Prostate gland (tissue), 2 donors: ENCODE measurements around the gene MYBBP1A. TPM values are rescaled to one million over a fixed set of nuclear protein-coding genes. Genes with fewer than 3 reads are reported as not detected.

Experiments used
- DNase-seq: peaks from one replicate; pipeline ENCODE4 v3.0.0-alpha.2; 2019; ENCODE audit warnings: low spot score
- H3K27ac ChIP-seq, 2 donors: fragments of 200-600 bp; sonication (generic); 2 replicates each; pipeline ENCODE4 v1.5.1; 2017 to 2019
- H3K27me3 ChIP-seq: fragments of 200-600 bp; sonication (generic); replicated peaks from 2 replicates; pipeline ENCODE4 v1.5.1; 2019; ENCODE audit not compliant: insufficient read depth
- H3K36me3 ChIP-seq, 2 donors: fragments of 200-600 bp; sonication (generic); 1 replicate in 1 of 2; 2 replicates in 1 of 2; pipeline versions ENCODE4 v1.5.1 to v1.8.1; 2017 to 2019
- H3K4me1 ChIP-seq: fragments of 200-600 bp; sonication (generic); replicated peaks from 2 replicates; pipeline ENCODE4 v1.5.1; 2019
- H3K4me3 ChIP-seq, 2 donors: fragments of 200-600 bp; sonication (generic); 2 replicates each; pipeline ENCODE4 v1.5.1; 2017 to 2019
- H3K9me3 ChIP-seq: fragments of 200-600 bp; sonication (generic); 2 replicates; pipeline ENCODE4 v1.5.1; 2017
- CTCF ChIP-seq, 4 experiments: fragments of 200-600 bp in 2 of 4; fragments of 450-650 bp in 2 of 4; sonication (generic) in 2 of 4; IDR thresholded peaks; 1 replicate in 3 of 4; 2 replicates in 1 of 4; pipeline ENCODE4 v1.5.1; 2016 to 2019; ENCODE audit warnings: antibody characterized with exemption in 4 of 4, mild to moderate bottlenecking in 2 of 4, moderate library complexity in 2 of 4
- POLR2A ChIP-seq: fragments of 450-650 bp; IDR thresholded peaks from one replicate; pipeline ENCODE4 v1.6.1; 2016; ENCODE audit warnings: antibody characterized with exemption, mild to moderate bottlenecking
- POLR2AphosphoS5 ChIP-seq: sonication (generic); formaldehyde crosslinking; IDR thresholded peaks from one replicate; pipeline ENCODE4 v1.6.1; 2017; ENCODE audit warnings: antibody characterized with exemption
- WGBS: methylation state at CpG from one replicate; pipeline ENCODE4 v1.1.5; 2018; 5-methylcytosine and 5-hydroxymethylcytosine counted together
- intact Hi-C: fragments of 100-400 bp; cut with DNase I; formaldehyde crosslinking; loops from one replicate; pipeline ENCODE4 v1.14.2; 2022
- total RNA-seq, 2 donors: library from RNA; depleted of rRNA; stranded (reverse); fragments of >200 nt; gene quantifications; one replicate each; pipeline ENCODE4 v1.1.0, GENCODE V29; 2016

MYBBP1A gene
- total RNA-seq, 2 donors from 2014 or later = 44.4 to 71.2 TPM

- under 1% methylated on average over 55 of the region's 100 CpGs for WGBS
- peak within 1 kb of the TSS; percentile 33 to 43 for H3K4me3 ChIP-seq
- no peaks in the 10 kb centered on the region for H3K36me3 ChIP-seq
- TF ChIP-seq POLR2A (no peak), POLR2AphosphoS5 (no peak), CTCF (IDR thresholded peaks at IDR 0.05) (no peak)
- no peak for DNase-seq
- intact Hi-C loops = no loop called here
- no peaks in the 10 kb centered on the region for H3K9me3 ChIP-seq
- peaks cover 5% of the 10 kb centered on the region for H3K27me3 ChIP-seq
- H3K4me1 ChIP-seq = no peaks in the 10 kb centered on the region
- H3K27ac ChIP-seq = peak within 1 kb of the TSS in 1 of 2 donors; percentile 53
Observed at GRCh38 chr17:4584101-4584916, 29.1 kb upstream of the MYBBP1A start, which contains the start of gene SMTNL2. Gene SMTNL2, plus strand, starts transcription at chr17:4584529. Its CDS starts 77 bp downstream, at chr17:4584606.

DNA sequence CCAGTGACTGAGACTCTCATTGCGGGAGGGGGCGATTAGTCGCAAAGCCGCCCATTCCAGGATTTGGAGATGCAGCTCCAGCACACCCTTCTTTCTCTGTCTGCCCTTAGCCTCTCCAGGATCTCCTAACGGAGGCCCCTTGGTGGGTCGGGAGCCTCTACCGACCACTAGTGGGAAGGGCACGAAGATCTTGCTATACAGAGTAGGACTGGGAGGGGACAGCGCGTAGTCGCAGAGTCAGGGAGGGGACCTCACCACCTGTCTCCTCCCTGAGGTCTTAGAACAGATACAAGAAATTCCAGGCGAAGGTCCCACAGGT lies 28.6 kb upstream of the MYBBP1A start:
- H3K27me3 ChIP-seq = peaks cover 5% of the 10 kb centered on the region
- intact Hi-C loops = no loop called here
- H3K27ac ChIP-seq = peak overlapping the region in 1 of 2 donors; percentile 53
- H3K36me3 ChIP-seq = no peaks in the 10 kb centered on the region
- no peak for DNase-seq
- TF ChIP-seq POLR2A = no peak
- no peak for TF ChIP-seq CTCF (IDR thresholded peaks at IDR 0.05)
- no peak for TF ChIP-seq POLR2AphosphoS5
- no peaks in the 10 kb centered on the region for H3K9me3 ChIP-seq
- no peaks in the 10 kb centered on the region for H3K4me1 ChIP-seq
- peak overlapping the region; percentile 33 to 43 for H3K4me3 ChIP-seq
- WGBS = 7% methylated on average over 8 of the region's 12 CpGs

GRCh38 chr17:4583206-4583605 lies 28.0 kb upstream of the MYBBP1A start:
- intact Hi-C loops = no loop called here
- WGBS = 85% methylated on average over 3 of the region's 3 CpGs
- Histone ChIP-seq H3K27me3 (peaks cover 5% of the 10 kb centered on the region), H3K9me3 (no peaks in the 10 kb centered on the region), H3K4me1 (no peaks in the 10 kb centered on the region), H3K4me3 (no peak overlapping the region), H3K36me3 (no peaks in the 10 kb centered on the region), H3K27ac (no peak overlapping the region)
- no peak for DNase-seq
- TF ChIP-seq POLR2A (no peak), CTCF (IDR thresholded peaks at IDR 0.05) (no peak), POLR2AphosphoS5 (no peak)

DNA sequence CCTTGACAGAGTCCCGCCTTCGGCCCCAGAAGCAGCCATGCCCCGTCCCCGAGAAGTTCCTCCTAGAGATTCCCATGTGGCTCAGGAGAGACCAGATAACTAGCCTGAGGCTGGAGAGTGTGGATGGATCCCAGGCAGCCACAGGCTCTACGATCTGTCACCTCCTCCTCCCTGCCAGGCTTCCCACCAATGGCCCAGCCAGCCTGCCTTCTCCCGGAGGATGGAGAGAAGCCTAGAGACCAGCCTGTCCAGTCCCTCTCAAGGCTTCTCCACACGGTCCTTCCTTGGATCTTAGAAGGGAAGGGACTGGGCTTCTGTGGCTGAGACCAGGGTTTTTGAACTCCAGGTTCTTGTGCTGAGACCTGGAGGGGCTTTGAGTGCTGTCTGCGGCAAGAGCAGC lies 27.5 kb upstream of the MYBBP1A start:
- TF ChIP-seq CTCF (IDR thresholded peaks at IDR 0.05) (no peak), POLR2A (no peak)
- H3K27me3 ChIP-seq = peaks cover 5% of the 10 kb centered on the region

DNA sequence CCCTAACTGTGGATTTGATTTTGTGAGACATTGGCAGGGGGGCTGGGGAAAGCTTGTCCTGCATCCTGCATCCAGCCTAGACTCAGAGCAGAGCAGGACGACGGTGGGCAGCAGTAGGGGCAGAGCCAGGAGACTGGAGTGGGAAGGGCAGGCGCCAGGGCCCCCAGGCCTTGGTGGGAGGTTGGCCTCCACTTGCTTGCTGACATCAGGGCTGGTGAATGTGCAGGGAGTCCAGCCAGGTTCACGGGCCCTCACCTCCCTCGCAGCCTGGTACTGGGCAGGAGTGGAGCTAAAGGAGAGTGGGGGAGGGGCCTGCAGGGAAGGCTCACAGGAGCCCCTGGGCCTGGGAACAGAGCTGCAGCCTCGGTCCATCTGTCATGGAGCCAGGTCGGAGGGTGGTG lies 26.9 kb upstream of the MYBBP1A start:
- Histone ChIP-seq H3K36me3 (no peaks in the 10 kb centered on the region), H3K4me1 (no peaks in the 10 kb centered on the region), H3K27me3 (peaks cover 5% of the 10 kb centered on the region), H3K4me3 (no peak overlapping the region), H3K27ac (no peak overlapping the region), H3K9me3 (no peaks in the 10 kb centered on the region)
- no peak for DNase-seq
- no peak for TF ChIP-seq POLR2AphosphoS5
- no peak for TF ChIP-seq POLR2A
- TF ChIP-seq CTCF (IDR thresholded peaks at IDR 0.05) = no peak
- intact Hi-C loops = no loop called here
- 61% methylated on average over 7 of the region's 7 CpGs for WGBS

More for the DNA sequence above, 27.5 kb upstream of the MYBBP1A start:
- Histone ChIP-seq H3K27ac (no peak overlapping the region), H3K4me3 (no peak overlapping the region), H3K36me3 (no peaks in the 10 kb centered on the region), H3K4me1 (no peaks in the 10 kb centered on the region), H3K9me3 (no peaks in the 10 kb centered on the region)
- 86% methylated on average over 8 of the region's 8 CpGs for WGBS
- no peak for DNase-seq
- intact Hi-C loops = no loop called here
